Neutrophil (primary cell): ENCODE measurements around the gene PCAT6.

Experiments used
- H3K27ac ChIP-seq: fragments of 200-600 bp; sonication (generic); 2 replicates; pipeline ENCODE4 v1.5.1; 2016; ENCODE audit warnings: mild to moderate bottlenecking, moderate library complexity
- H3K27me3 ChIP-seq: fragments of 200-600 bp; sonication (generic); 2 replicates; pipeline ENCODE4 v1.6.0; 2016; ENCODE audit warnings: mild to moderate bottlenecking
- H3K36me3 ChIP-seq: fragments of 200-600 bp; sonication (generic); 2 replicates; pipeline ENCODE4 v1.5.1; 2017
- H3K4me1 ChIP-seq, 2 experiments: fragments of 200-600 bp in 1 of 2; sonication (generic) in 1 of 2; 1 replicate in 1 of 2; 2 replicates in 1 of 2; pipeline versions ENCODE4 v1.5.1 to v1.6.1; 2013 to 2016; ENCODE audit warnings: low read depth in 1 of 2, low read length in 1 of 2, mild to moderate bottlenecking in 1 of 2, moderate library complexity in 1 of 2; ENCODE audit not compliant: control insufficient read depth in 1 of 2, insufficient read depth in 1 of 2
- H3K4me3 ChIP-seq, 2 experiments: fragments of 200-600 bp in 1 of 2; sonication (generic) in 1 of 2; 1 replicate in 1 of 2; 2 replicates in 1 of 2; pipeline ENCODE4 v1.5.1; 2013 to 2016; ENCODE audit warnings: low read depth in 1 of 2, low read length in 1 of 2, mild to moderate bottlenecking in 1 of 2, moderate library complexity in 1 of 2
- H3K9me3 ChIP-seq: fragments of 200-600 bp; sonication (generic); 2 replicates; pipeline ENCODE4 v1.5.1; 2016
- TF ChIP-seq, protein P1 (sequence below): fragments of 200-600 bp; sonication (generic); IDR thresholded peaks from 2 replicates; pipeline ENCODE4 v1.5.1; 2016; ENCODE audit warnings: antibody characterized with exemption

The PCAT6 gene

DNA sequence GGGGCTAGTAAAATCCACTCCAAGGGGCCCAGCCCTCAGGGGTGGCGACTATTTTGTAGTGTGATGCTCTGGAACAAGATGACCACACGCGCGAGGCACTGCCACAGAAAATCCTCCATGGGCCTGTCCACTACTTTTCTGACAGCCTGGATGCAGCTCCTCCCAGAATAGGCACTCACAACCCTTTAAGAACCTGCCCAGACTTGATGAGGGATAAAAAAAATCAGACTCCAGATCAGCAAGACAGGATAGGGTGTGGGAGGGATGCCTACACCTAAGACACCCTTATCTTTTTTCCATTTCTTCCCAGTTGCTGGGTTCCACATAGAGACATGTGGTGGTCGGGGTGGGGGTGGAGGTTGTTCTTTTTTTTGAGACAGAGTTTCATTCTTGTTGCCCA lies 33.5 kb downstream of the PCAT6 start:
- no peaks in the 10 kb centered on the region for H3K27me3 ChIP-seq
- H3K4me1 ChIP-seq = peaks cover 0 to 3% of the 10 kb centered on the region in 2 experiments
- H3K9me3 ChIP-seq = no peaks in the 10 kb centered on the region

DNA sequence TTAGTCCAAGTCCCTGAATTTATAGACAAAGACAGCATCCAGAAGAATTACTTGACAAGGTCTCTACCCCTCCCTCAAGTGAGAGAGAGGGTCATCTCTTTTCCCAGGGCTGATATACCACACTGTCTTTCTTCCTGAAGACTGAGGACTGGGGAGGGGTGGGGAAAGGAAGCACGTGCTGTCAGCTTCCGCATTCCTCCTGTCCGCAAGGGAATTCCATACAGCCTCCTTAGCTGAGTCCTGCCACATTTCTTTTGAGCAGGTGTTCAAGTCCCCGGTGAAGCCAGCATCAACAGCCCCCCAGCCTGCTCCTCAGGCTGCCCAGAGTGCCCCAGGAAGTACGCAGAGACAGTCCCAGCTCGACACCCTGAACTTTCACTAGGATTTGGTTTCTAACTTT lies 34.2 kb downstream of the PCAT6 start:
- Histone ChIP-seq H3K4me1 (peaks cover 0 to 3% of the 10 kb centered on the region in 2 experiments), H3K4me3 (no peak overlapping the region), H3K27me3 (no peaks in the 10 kb centered on the region), H3K36me3 (no peaks in the 10 kb centered on the region), H3K27ac (no peak overlapping the region), H3K9me3 (no peaks in the 10 kb centered on the region)
- TF ChIP-seq, protein P1, sequence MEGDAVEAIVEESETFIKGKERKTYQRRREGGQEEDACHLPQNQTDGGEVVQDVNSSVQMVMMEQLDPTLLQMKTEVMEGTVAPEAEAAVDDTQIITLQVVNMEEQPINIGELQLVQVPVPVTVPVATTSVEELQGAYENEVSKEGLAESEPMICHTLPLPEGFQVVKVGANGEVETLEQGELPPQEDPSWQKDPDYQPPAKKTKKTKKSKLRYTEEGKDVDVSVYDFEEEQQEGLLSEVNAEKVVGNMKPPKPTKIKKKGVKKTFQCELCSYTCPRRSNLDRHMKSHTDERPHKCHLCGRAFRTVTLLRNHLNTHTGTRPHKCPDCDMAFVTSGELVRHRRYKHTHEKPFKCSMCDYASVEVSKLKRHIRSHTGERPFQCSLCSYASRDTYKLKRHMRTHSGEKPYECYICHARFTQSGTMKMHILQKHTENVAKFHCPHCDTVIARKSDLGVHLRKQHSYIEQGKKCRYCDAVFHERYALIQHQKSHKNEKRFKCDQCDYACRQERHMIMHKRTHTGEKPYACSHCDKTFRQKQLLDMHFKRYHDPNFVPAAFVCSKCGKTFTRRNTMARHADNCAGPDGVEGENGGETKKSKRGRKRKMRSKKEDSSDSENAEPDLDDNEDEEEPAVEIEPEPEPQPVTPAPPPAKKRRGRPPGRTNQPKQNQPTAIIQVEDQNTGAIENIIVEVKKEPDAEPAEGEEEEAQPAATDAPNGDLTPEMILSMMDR = no peak

More for the DNA sequence above, 33.5 kb downstream of the PCAT6 start:
- TF ChIP-seq, protein P1 = no peak
- Histone ChIP-seq H3K36me3 (no peaks in the 10 kb centered on the region), H3K27ac (no peak overlapping the region), H3K4me3 (no peak overlapping the region)

DNA sequence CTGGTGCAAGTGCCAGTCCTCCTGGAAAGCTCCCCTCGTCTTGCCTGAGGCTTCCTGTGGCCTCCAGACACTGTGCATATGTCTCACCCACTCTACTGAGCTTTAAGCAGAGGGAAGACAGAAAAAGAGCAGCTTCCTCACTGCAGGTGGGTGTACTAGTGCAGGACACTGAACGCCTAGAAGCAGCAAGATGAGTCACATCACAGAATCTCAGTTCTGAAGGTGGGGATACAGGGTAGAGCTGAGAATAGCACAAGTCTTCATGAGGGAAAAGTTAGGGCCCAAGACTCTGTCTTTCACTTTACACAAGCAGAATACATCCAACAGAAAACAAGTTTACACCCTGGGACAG lies 37.4 kb downstream of the PCAT6 start:
- no peak overlapping the region for H3K27ac ChIP-seq
- TF ChIP-seq, protein P1 = no peak
- no peak overlapping the region for H3K4me3 ChIP-seq
- no peaks in the 10 kb centered on the region for H3K36me3 ChIP-seq
- no peaks in the 10 kb centered on the region for H3K9me3 ChIP-seq
- no peaks in the 10 kb centered on the region for H3K27me3 ChIP-seq
- H3K4me1 ChIP-seq = no peaks in the 10 kb centered on the region

DNA sequence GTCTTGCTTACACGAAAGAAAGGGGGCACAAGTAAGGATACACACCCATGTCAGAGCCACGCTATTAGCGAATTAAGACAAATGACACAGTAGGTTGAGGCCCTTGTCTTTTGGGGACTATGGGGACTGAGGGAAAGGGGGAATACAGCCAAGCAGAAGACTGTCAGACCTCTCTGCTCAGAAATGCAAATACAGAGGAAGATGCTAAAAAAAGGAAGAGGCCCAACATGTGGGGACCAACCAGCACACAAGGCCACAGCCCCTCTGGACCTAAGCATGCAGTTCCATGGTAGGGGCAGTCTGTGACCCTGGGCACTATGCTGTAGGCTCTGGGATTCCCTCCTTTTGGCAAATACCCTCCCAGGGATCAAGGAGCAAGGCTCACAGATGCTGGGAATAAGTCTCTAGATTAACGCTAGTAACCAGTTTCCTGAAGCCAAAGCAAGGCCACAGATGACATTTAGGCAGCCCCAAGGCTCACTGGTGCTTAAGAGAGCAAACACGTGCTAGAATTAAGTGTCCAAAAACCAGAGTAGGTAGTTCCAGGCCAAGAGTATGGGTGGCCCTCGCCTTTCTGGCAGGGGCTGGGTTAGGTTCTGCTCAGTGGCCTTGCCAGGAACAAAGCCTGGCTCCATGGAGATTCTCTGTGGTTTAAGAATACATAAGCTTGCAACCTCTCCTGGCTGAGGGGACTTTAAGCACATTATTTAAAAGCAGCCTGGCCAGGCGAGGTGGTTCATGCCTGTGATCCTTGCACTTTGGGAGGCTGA lies 40.0 kb downstream of the PCAT6 start:
- peaks cover 7 to 8% of the 10 kb centered on the region in 2 experiments for H3K4me1 ChIP-seq
- no peak overlapping the region for H3K4me3 ChIP-seq
- TF ChIP-seq, protein P1 = no peak
- H3K27me3 ChIP-seq = no peaks in the 10 kb centered on the region
- no peak overlapping the region for H3K27ac ChIP-seq
- H3K9me3 ChIP-seq = no peaks in the 10 kb centered on the region
- no peaks in the 10 kb centered on the region for H3K36me3 ChIP-seq

DNA sequence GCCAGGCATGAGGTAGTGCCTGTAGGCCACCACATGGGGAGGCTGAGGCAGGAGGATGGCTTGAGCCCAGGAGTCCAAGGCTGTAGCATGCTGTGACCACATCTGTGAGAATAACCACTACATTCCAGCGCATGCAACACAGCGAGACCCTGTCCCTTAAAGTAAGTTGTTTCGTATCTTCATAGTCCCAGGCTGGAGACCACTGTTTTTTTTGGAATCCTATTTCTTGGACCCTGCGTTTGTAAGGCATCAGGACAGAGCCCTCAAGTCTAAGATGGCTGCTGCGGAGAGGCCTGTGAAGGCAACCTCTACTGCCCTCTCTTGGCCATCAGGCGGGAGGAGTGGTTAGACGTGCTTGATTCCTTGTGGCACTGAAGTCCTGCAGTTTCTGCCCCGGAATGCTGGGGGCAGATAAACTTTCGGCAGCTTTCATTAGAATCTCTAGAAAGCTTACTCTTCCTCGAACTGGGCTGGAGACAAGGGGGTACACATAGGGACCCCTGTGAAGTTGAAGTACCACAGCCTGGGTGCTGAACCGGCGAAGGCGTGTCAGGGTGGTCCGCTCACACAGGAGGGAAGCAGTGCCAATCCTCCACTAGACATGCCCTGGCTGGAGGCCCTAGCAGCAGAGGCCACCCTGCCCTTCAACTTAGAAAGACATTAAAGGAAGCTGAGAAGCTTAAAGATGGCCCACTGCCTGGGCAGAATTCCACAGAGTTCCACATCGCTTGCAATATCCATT lies 41.6 kb downstream of the PCAT6 start:
- Histone ChIP-seq H3K9me3 (no peaks in the 10 kb centered on the region), H3K27me3 (no peaks in the 10 kb centered on the region), H3K36me3 (no peaks in the 10 kb centered on the region), H3K4me1 (peaks cover 23 to 24% of the 10 kb centered on the region in 2 experiments), H3K4me3 (no peak overlapping the region), H3K27ac (no peak overlapping the region)
- TF ChIP-seq, protein P1 = peak; percentile 26
